Activated CD4-positive, CD25-positive, alpha-beta regulatory T cell (primary cell): ENCODE measurements around the gene INTS12.
"Not testable (repeated sequence)": the region's sequence is repeated elsewhere in the genome, so short reads cannot be mapped to it uniquely, and the experiment has no call there.

Experiments
- DNase-seq, 4 experiments: peaks; one replicate each; lab custom pipeline; 2025; lab: John Stamatoyannopoulos, UW

The INTS12 gene

GRCh38 chr4:105708181-105709080 lies at the start of gene INTS12, which contains the start of gene GSTCD:
Gene INTS12, minus strand, starts transcription at chr4:105708689. Its CDS starts 8,684 bp downstream, at chr4:105700005.
Gene GSTCD, plus strand, starts transcription at chr4:105708784. Its CDS starts 8,830 bp downstream, at chr4:105717614.
- peak; percentile 71 to 82 (median 76) for DNase-seq

GRCh38 chr4:105755375-105755774 lies 46.9 kb upstream of the INTS12 start:
- DNase-seq = no peak

- no peak for DNase-seq
Observed at GRCh38 chr4:105753361-105753760, 44.9 kb upstream of the INTS12 start.

- DNase-seq = no peak
Observed at GRCh38 chr4:105751718-105752299, 43.3 kb upstream of the INTS12 start.

GRCh38 chr4:105748222-105748621 lies 39.7 kb upstream of the INTS12 start:
- no peak for DNase-seq

GRCh38 chr4:105741548-105741947 lies 33.1 kb upstream of the INTS12 start:
- no peak for DNase-seq

GRCh38 chr4:105735217-105735616 lies 26.7 kb upstream of the INTS12 start:
- DNase-seq = not testable (repeated sequence)

GRCh38 chr4:105729895-105730294 lies 21.4 kb upstream of the INTS12 start:
- DNase-seq = not testable (repeated sequence)

GRCh38 chr4:105725623-105726022 lies 17.1 kb upstream of the INTS12 start:
- DNase-seq = no peak

- no peak for DNase-seq
Observed at GRCh38 chr4:105719204-105719603, 10.7 kb upstream of the INTS12 start.

- DNase-seq = no peak
Observed at GRCh38 chr4:105715692-105716278, 7.3 kb upstream of the INTS12 start.

GRCh38 chr4:105714932-105715331 lies 6.4 kb upstream of the INTS12 start:
- DNase-seq = no peak

- no peak for DNase-seq
Observed at GRCh38 chr4:105714071-105714521, 5.6 kb upstream of the INTS12 start.

GRCh38 chr4:105712766-105713165 lies 4.3 kb upstream of the INTS12 start:
- DNase-seq = no peak

- DNase-seq = no peak
Observed at GRCh38 chr4:105710678-105711077, 2.2 kb upstream of the INTS12 start.

- no peak for DNase-seq
Observed at GRCh38 chr4:105710012-105710600, 1.6 kb upstream of the INTS12 start.

GRCh38 chr4:105709081-105709450 lies 577 bp upstream of the INTS12 start:
- no peak for DNase-seq

- DNase-seq = no peak
Observed at GRCh38 chr4:105707782-105708180, 708 bp downstream of the INTS12 start.

- DNase-seq = no peak
Observed at GRCh38 chr4:105698607-105699006, 9.9 kb downstream of the INTS12 start.

- DNase-seq = not testable (repeated sequence)
Observed at GRCh38 chr4:105695832-105696231, 12.7 kb downstream of the INTS12 start.

GRCh38 chr4:105694812-105695211 lies 13.7 kb downstream of the INTS12 start:
- DNase-seq = not testable (repeated sequence)

GRCh38 chr4:105686571-105686970 lies 21.9 kb downstream of the INTS12 start:
- no peak for DNase-seq
